A172 (cell line): ENCODE data around the gene RS1. TPM values are rescaled to one million over a fixed set of nuclear protein-coding genes. Genes with fewer than 3 reads are reported as not detected.
A peak's percentile ranks its signal among the peaks of the same experiment; 100 is the strongest.

ENCODE experiments used
- DNase-seq: peaks from one replicate; pipeline ENCODE4 v3.0.0-alpha.2; 2015; ENCODE audit warnings: low spot score
- total RNA-seq: library from RNA; depleted of rRNA; stranded (reverse); fragments of >200 nt; shearing (Covaris generic); gene quantifications from 2 replicates; pipeline ENCODE4 v1.2.3, GENCODE V29; 2014

The RS1 gene
- total RNA-seq, 1 experiment from 2014 or later = not detected

GRCh38 chrX:18668071-18668835 lies 3.7 kb downstream of the RS1 start:
- no peak for DNase-seq

DNA sequence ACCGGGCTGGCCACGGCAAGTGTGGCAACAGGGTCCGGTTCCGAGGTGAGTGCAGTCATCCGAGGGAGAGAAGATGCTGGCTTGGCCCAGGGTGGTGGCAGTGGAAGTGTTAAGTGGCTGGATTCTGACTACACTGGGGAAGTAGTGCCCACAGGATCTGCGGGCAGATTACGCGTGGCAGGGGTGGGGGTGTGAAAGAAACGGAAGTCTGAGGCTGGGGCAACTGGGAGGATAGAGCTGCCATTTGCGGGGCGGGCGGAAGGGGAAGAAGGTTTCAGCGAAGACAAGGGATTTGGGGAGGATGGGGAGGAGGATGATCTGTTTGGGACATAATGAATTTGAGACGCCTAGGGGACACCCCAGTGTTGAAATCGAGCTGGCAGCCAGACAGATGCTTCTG lies 5.3 kb downstream of the RS1 start:
- no peak for DNase-seq

GRCh38 chrX:18664947-18665346 lies 7.0 kb downstream of the RS1 start:
- no peak for DNase-seq

DNA sequence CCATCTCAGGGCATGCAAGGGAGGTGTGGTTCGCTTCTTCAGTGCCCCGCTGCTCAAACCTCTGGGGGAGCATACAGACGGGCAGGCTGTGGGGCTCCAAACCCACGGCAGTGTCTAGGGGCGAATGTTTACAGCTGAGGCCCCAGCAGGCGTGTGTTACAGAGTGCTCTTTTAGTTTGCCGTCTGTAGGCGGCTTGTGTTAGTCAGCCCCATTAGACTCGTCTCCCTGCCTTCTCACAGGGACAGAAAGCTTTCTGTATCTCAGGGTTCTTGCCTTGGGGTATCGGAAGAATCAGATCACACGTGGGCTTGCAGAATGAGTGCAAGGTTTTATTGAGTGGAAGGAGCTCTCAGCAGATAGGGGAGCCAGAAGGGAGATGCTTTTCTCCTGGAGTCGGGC lies 10.6 kb downstream of the RS1 start:
- no peak for DNase-seq

DNA sequence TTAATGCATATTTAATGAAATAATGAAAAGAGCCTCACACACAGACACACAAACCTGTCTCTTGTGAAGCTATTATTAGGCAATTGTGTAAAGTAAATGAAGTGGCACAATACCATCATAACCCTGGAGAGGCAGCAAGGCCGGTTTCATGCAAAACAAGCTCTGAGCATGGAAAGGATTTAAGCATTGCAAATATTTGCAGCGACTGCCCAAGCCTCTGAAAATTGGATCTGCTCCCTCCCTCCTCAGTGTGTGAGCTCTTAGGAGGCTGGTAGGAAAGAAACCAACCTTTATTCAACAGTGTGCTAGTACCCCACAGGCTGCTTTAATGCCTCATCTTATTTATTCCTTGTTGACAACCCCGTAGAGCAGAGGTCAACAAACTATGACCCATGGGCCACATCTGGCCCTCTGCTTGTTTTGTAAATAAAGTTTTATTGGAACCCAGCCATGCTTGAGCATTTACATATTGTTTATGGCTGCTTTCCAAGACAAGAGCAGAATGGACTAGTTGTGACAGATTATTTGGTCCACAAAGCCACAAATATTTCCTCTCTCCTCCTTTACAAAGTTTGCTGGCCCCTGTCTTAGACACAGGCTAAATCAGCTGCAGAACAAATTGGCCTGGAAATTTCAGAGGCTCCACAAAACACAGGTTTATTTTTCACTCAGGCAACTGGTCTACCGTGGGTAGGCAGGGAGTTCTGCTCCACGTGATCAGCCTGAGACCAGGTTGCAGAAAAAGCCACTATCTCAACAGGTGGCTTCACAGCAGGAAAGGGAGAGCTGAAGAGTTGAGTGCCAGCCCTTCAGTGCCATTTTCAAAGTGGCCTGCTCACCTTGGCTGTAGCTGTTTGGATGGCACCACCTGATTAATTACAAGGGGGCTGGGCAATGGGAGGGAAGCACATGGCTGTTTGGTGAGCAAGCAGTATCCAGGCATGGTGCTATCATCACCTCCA lies 16.8 kb downstream of the RS1 start:
- no peak for DNase-seq

- DNase-seq = no peak
These were observed 19.3 kb downstream of the RS1 start for GRCh38 chrX:18652636-18653035.

- DNase-seq = no peak
These were observed 21.2 kb downstream of the RS1 start for GRCh38 chrX:18650662-18651061.

- DNase-seq = no peak
These were observed 22.4 kb downstream of the RS1 start for GRCh38 chrX:18649498-18649951.

DNA sequence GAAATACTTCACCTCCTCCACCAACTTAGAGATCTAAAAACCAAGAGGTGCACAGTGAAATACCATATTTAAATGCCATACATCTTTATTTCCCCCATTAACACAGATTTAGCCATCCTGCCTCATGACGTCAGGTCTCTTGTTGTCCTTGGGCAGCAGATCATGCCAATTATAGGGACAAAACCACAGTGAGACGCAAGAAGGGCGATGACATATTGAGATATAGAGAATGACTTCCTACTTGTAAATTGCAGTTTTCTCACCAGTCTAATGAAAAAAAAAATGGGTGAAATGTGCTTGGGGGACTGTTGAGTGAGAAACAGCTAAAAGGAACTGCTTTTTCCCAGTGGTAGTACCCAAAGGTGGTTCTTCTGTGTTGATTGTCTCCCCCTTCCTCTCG lies 24.3 kb downstream of the RS1 start:
- no peak for DNase-seq

DNA sequence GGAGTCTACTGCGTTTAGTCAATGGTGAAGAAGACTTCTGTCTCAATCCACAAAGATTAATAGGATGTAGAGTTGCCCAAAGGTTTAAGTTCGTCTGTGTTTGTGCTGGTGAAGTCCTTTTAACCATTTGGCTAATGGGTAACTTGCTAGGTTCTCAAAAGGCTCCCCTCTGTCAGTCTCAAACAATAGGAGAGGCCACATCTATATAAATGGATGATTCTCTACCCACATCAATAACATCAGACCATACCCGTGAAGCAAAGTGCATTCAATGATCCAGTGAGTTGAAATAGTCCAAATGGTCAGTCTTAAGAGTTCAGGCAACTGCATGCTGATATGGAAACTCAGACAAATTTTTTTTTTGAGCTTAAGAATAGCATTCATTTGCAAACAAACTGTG lies 28.1 kb downstream of the RS1 start:
- no peak for DNase-seq

- DNase-seq = no peak
These were observed 28.7 kb downstream of the RS1 start for GRCh38 chrX:18643243-18643642.

GRCh38 chrX:18640686-18641085 lies 31.2 kb downstream of the RS1 start:
- no peak for DNase-seq

DNA sequence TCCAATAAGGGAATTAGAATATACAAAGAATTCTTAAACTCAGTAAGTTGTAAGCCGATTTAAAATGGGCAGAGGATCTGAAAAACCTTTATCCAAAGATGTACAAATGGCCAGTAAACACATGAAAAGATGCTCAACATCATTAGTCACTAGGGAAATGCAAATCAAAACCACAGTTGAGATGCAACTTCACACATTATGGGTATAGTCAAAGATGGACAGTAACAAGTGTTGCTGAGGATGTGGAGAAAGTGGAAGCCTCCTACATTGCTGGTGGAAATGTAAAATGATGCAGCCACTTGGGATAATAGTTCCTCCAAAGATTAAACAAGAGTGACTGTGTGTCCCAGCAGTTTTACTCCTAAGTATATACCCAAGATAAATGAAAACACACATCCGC lies 32.6 kb downstream of the RS1 start:
- DNase-seq = no peak

- no peak for DNase-seq
These were observed 33.5 kb downstream of the RS1 start for GRCh38 chrX:18638398-18638797.

- no peak for DNase-seq
These were observed 41.0 kb downstream of the RS1 start for GRCh38 chrX:18630934-18631333.

DNA sequence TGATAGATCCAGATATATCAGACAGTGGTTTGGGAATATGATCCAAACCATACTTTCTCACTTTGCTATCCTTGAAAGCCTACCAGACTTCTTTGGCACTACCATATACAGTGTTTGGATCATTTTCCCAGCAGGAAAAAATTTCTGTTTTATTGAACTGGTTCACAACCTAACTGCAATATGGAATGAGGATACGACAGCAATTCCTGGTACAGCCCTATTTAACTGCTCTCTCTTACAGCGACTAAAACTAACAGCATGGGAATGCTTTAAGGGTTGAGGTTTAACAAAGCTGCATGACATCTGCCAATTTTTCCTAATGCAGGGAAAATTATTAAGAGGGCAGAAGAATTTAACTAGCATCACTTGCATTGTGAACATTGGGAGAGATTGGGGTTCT lies 47.3 kb downstream of the RS1 start:
- DNase-seq = no peak

GRCh38 chrX:18620349-18620748 lies 51.6 kb downstream of the RS1 start:
- DNase-seq = no peak

DNA sequence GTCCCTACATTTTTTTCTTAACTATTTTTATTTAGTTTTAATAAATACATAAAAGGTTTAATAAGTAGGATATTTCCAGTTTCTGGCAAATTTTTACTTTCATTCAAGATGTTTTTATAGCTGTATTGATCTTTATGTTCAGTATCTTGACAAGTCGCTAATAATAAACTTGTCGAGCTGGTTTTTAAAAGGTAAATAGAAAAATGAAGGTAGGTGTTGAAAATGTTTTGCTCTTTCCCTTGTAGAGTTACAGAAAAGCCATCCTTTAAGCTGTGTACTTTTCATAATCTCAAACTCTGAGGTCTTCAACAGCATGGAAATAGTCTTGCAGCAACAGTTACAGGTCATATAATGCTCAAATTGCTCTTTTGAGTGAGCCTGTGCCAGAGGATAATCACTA lies 52.6 kb downstream of the RS1 start:
- DNase-seq = no peak

DNA sequence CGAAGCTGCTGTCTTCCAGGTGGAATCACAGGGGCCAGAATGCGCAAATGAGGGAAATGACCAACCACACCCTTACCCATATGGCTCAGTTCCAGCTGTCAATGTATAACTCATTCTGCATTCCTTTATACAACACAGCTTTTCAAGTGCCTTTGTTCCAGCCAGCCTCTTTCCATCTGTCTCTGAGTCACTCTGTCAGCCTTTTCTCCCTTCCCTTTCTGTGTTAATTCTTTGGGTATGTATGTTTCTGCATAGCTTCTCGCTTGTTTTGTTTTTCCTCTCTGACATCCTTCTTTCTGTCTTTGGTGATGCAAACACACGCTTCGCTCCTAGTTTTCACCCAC lies 54.5 kb downstream of the RS1 start:
- DNase-seq = peak; percentile 82

GRCh38 chrX:18616688-18617406 lies 55.1 kb downstream of the RS1 start:
- DNase-seq = no peak

DNA sequence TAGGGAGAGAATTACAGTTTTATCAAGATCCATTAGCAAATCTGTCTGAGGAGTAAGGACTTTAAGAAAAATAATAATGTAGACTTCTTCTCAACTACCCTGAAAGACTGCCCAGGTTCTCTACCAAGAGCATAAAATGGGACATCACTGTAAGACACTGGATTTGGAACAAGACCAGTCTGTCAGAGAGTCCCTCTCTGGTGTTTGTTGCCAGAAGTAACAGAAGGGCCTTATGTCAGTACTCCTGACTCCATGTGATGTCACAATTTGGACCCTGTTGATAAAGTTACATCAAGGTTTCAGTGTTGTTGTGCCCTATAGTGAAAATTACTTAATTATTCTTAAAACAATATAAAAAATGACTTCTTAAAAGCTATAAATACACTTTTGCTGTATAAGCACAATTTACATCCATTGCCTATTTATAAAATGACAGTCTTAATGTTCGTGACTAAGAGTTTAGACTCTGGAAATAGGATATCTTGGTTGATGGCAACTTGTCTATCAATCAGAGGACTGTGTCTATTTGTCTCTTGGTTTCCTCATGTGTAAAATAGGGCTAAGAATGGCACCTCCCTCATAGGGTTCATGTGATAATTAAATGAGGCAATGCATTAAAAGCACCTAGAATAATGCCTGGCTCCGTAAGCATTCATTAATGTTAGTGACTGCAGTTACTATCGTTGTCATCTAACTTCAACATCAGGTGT lies 57.8 kb downstream of the RS1 start:
- DNase-seq = no peak

GRCh38 chrX:18607966-18608365 lies 63.9 kb downstream of the RS1 start:
- DNase-seq = no peak
